GM21619 (cell line): ENCODE results near the gene ZNF362.

Source experiments
- ATAC-seq: cut with Tn5 transposase; IDR thresholded peaks from one replicate; pipeline ENCODE4 v1.9.1; 2021; ENCODE audit not compliant: unreplicated experiment

Gene ZNF362

DNA sequence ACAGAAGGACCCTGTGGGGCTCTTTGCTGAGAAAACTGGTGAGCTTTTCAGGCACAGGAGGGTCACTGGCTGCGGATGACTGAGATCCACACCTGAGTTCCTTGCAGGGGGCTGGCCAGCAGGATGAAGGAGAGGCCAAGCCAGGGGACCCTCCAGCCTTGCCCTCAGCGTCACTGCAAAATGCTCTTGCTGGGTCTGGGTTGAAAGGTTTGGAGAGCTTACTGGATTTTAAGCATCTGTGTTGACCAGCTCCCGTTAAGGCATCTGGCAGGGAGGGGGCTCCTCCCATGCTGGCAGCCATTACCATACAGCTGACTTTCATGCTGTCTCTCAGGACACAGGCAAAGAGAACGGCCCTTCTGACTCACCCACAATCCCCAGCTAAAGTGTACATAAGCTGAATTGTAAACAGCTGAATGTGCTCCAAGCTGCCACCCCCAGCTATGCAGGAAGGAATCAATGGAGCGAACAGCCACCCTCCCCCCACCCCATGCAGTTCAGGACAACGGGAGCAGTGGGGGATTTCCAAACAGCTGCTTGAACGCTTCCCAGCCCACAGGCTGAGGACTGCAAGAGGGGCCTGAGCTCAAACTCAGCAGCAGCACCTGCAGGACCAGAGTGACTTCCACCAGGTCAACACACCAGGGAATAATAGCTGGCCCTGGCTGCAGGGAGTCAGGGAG, 85.9 kb downstream of the ZNF362 start:
- ATAC-seq = no peak

DNA sequence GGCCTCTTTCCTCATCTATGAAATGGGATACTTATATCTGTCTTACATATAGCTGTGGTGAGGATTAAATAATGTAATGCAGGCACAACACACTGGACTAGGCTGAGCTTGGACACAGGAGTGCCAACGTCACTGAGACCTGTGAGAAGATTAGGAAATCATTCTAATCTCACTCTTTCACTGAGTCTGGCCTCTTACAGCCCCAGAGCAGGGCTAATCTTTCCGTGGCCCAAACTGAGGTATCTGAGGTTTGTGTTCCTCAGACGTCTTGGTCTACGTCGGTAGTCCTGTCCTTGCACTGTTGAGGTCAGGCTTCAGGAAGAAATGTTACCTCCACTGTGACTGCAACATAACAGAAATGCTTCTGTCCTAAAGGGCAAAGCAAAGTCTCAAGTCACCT, 87.2 kb downstream of the ZNF362 start:
- ATAC-seq = no peak

DNA sequence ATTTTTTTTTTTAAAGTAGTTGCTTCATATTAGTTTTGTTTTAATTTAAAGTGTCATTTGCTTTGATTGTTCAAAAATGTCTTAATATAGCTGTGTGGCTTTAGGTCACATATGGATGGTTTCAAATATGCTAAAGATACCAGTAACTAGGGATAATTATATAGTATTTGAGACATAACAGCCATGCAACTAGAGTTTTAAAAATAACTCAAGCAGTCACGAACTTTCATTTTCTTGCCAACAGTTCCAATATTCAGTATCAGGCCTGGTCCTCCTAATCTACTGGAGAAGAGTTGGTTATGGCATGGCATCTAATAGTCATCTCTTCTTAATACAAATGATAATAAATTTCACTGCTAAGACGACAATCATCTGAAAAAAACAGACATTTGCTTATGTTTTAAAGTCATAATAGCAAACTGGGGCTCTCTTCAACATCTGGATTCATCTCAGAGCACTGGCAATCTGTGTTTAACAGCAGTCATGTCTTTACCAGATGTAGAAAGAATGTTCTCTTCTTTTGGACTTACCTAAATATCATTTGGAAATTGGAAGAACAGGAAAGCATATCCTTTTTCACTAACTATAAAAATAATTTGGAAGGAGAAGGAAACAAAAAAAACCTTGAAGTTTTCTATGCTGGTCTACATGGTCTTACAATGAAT, 88.7 kb downstream of the ZNF362 start:
- no peak for ATAC-seq

DNA sequence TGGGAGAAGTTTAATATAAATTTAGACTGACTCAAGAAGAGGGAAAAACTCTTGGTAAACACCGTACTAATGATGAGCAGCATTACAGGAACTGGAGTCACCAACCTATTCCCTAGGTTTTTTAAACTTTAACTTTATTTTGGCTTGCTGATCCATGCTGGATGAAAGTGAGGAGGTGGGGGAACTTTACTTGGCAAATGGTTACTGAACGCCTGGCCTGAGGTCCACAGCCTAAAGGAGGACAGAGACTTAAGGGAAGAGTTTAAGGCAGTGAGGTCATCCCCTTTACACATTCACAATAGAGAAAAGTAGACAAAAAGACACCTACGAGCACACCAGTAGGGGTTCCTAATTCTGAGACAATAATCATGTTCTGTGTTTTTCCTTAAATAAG, 90.2 kb downstream of the ZNF362 start:
- ATAC-seq = no peak

DNA sequence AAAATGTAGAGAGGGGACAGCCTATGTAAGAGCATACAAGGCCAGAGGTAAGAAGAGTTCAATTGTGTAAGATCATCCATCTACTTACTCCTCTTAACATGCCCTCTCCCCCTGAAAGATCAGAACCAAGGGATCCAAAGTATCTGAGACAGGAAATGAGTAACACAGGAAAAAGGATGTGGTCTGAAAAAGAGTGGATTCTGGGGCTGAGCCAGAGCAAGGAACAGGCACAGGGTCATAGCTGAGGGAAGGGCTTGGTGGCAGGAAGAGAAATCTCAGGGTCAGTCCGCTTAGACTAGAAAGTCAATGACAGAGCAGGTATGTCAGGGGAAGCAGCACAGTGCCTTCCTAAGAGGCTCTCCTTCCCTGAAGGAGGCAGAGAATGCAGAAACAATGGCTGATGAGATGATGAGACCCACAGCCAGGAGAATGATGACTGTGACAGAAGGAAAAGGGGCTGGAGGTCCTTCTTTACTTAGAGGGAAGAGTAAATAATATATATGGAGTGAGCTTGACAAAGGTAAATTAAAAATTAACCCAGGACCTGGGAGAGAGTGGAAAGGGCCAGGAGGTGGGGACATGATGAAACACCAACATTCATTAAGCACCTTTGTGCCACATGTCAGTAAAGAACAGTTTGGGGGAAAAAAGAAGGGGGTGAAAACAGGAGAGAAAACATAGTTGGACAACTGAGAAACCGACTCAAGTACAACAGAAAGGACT, 90.8 kb downstream of the ZNF362 start:
- no peak for ATAC-seq

DNA sequence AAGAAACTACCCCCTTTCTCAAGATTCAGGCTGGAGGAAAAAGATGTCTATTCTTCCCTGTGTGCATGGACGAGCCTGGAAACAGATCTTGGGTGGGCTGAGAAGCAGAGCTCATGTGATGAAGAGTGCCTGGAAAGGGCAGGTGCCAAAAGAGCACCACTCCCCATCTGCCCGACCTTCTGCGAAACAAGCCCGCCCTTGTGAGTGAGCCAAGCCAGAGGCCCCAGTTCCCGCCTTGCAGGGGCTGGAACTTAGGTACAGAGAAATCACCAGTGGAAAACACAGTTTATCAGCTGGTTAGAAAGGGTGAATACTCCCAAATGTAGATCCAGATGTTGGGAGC, 91.3 kb downstream of the ZNF362 start:
- no peak for ATAC-seq

DNA sequence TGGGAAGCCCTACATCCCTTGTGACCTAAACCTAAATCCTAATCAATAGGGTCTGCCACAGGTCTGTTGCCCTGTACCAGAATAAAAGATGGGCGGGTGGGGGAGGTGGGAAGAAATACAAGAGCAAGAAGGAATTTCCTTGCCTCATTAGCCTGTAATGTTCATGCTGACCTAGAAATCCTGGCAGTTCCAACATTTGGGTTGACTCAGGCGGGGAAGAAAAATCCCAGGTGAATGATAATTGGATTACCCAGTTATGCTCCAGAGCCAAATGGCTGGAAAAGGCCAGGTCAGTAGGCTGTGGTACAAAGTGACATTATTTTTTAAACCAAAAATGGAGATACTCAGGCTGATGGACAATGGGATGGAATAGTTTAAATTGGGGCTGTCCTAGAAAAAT, 91.9 kb downstream of the ZNF362 start:
- no peak for ATAC-seq

DNA sequence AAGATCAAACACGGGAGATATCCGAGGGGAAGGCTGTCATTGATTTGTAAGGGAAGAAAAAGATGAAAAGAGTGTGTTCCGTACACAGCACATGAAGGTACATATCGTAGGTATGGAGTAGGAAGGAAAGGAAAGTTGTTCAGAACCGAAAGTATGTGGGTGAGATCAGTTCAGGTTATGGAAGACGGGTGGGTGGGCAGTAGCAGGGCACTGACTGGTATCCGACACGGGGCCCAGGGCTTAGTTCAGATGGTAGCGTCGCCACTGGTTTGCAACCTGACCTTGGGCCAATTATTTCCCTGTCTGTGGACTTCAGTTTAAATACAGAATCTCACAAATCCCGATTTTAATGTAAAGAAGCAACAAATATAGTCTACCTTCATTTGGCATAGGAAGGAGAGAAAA, 92.4 kb downstream of the ZNF362 start:
- no peak for ATAC-seq

DNA sequence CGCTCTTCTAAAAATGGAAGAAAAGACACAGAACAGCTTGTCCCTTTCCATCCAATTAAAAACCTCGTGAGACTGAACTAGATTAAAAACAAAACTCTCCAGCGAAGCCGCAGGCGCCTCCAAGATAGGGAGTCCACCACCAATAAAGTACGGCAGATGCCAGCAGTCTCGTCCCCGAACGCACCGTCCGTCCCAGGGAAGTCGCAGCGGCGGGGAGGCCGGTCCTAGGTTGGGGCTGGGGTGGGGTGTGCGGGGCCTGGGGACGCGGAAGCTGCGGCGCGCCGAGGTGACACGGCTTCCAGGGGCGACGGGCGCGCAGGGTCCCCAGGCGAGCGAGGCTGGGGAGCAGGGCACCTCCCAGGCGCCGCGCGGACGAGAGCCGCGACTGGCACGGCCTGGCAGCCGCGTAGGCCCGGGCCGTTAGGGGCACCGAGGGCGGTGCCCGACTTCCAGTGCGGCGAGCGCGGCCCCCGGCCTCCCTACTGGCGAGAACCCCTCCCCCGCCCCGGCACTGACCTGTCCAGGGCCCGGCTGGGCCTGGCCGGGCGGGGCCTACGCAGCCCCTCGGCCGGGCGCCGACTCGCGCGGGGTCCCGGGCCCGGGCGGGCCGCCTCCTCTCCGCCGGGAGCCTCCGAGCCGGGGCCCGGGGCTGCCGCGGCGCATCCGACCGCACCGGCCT, 92.9 kb downstream of the ZNF362 start:
- ATAC-seq = peak; percentile 28

DNA sequence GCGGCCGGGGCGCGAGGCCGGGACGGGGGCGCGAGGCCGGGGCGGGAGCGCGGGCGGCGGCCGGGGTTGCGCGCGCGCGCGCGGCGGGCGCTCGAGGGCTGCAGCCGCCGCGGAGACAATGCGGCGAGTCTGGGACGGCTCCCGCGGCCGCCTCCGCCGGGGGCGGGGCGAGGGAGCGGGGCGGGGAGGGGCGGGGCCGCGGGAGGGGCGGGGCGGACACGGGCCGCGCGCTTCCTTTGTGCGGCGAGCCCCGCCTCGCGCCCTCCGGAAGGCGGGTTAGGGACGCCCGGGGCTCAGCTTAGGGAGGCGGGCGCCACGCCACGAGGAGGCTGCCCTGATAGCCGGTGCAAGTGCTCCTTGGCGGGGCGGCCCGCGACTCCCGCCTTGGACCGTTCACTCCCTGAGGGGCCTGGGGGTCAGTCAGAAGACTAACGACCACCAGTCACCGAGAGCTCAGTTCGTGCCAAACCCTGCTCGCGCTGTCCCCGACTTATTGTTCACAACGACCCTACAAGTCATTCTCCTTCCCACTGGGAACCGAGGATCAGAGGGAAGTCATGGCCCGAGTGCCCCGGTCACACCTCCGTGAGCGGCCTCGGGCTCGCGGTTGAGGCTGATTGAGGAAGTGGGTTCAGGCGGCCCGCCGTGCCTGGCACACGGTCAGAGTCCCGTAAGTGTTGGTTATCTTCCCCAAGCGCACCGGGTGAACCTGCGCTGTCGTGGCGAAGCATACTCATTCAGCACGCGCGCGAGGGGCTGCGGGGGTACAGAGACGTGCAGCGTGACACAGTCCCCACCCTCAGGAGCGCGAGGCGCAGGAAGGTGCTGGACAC, 93.7 kb downstream of the ZNF362 start:
- peak; percentile 77 for ATAC-seq
